GM19239 (cell line): ENCODE results near the gene STOX2.

ENCODE experiments used
- DNase-seq: peaks from one replicate; pipeline ENCODE4 v3.0.0; 2011; ENCODE audit warnings: low spot score; ENCODE audit not compliant: insufficient read length
- FAIRE-seq: peaks from 2 replicates; lab custom pipeline; 2011; peaks lifted over from hg19 to GRCh38; lab: Jason Lieb, UNC

The STOX2 gene

GRCh38 chr4:183984566-183984965, 79.5 kb downstream of the STOX2 start:
- FAIRE-seq (no peak), DNase-seq (no peak)

- FAIRE-seq (no peak), DNase-seq (no peak)
Observed at GRCh38 chr4:183985786-183986185, 80.7 kb downstream of the STOX2 start.

GRCh38 chr4:183986291-183986970, 81.3 kb downstream of the STOX2 start:
- DNase-seq (no peak), FAIRE-seq (no peak)

- FAIRE-seq (no peak), DNase-seq (no peak)
Observed at GRCh38 chr4:183986971-183987946, 82.2 kb downstream of the STOX2 start.

GRCh38 chr4:183987987-183988392, 82.9 kb downstream of the STOX2 start:
- no peak for FAIRE-seq
- DNase-seq: no peak

- no peak for FAIRE-seq
- DNase-seq: no peak
Observed at GRCh38 chr4:183988874-183989273, 83.8 kb downstream of the STOX2 start.

GRCh38 chr4:183989461-183989860, 84.4 kb downstream of the STOX2 start:
- FAIRE-seq: no peak
- DNase-seq: no peak

- DNase-seq (no peak), FAIRE-seq (no peak)
Observed at GRCh38 chr4:183989931-183990330, 84.8 kb downstream of the STOX2 start.

- FAIRE-seq (no peak), DNase-seq (no peak)
Observed at GRCh38 chr4:183993676-183994075, 88.6 kb downstream of the STOX2 start.

- FAIRE-seq (no peak), DNase-seq (no peak)
Observed at GRCh38 chr4:183995570-183995969, 90.5 kb downstream of the STOX2 start.

- no peak for DNase-seq
- FAIRE-seq: no peak
Observed at GRCh38 chr4:183996868-183997267, 91.8 kb downstream of the STOX2 start.

GRCh38 chr4:183999435-183999834, 94.3 kb downstream of the STOX2 start:
- no peak for FAIRE-seq
- no peak for DNase-seq

- FAIRE-seq: no peak
- no peak for DNase-seq
Observed at GRCh38 chr4:184000457-184001396, 95.6 kb downstream of the STOX2 start.

GRCh38 chr4:184003433-184003832, 98.3 kb downstream of the STOX2 start:
- FAIRE-seq: no peak
- DNase-seq: no peak

GRCh38 chr4:184007891-184008290, 102.8 kb downstream of the STOX2 start:
- FAIRE-seq: no peak

GRCh38 chr4:184010696-184011095, 105.6 kb downstream of the STOX2 start:
- FAIRE-seq (no peak), DNase-seq (no peak)

More at GRCh38 chr4:184007891-184008290, 102.8 kb downstream of the STOX2 start:
- no peak for DNase-seq

GRCh38 chr4:184011826-184012380, 106.8 kb downstream of the STOX2 start:
- DNase-seq (no peak), FAIRE-seq (no peak)

GRCh38 chr4:184012937-184013336, 107.8 kb downstream of the STOX2 start:
- FAIRE-seq (no peak), DNase-seq (no peak)

- no peak for FAIRE-seq
- DNase-seq: no peak
Observed at GRCh38 chr4:184014301-184014700, 109.2 kb downstream of the STOX2 start.
